AG10803 (cell line): ENCODE measurements around the gene SBSN.

Source experiments
- DNase-seq: peaks from one replicate; pipeline ENCODE4 v3.0.0; 2010; ENCODE audit warnings: low read depth
- H3K4me3 ChIP-seq: 2 replicates; pipeline ENCODE4 v1.5.1; 2011; ENCODE audit warnings: mild to moderate bottlenecking, low read length, control low read depth
- CTCF ChIP-seq: conservative IDR thresholded peaks from 2 replicates; pipeline ENCODE4 v1.5.1; 2011; ENCODE audit warnings: mild to moderate bottlenecking, low read length, control low read depth, inconsistent platforms

The SBSN gene

DNA sequence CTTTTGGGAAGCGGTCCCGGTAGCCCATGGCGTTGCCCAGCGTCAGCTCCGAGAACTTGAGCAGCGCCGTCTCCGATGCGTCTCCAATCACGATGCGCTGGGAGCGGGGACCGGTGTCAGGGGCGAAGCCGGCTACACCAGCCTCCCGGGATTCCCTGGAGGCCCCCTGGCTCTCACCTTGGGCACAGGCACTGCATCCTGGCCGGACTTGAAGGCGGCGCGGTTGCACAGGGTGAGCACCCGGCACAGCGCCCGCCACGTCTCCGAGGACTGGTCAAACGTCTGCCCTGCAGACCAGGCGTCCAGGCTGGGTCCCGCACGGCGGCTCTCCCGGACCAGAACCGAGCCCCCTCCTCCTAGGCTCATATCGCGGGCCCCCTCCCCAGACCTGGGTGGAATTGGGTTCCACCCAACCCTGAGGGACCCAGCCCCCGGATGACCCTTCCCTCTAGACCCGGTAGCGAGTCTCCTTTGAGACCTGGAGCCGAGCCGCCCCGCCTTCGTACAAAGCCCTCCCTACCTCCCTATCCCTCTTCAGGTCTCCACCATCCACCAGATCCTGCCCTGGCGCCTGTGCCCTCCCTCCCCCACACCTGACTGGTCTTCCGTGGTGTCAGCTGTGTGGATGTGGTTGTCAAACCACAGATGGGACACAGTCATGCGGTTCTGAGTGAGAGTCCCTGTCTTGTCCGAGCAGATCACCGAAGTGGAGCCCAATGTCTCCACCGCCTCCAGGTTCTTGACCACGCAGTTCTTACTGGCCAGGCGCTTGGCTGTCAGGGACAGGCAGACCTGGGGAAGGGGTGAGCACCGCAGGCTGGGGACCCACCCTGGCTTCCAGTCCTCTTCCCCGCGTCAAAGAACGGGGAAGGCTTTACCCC lies 30.5 kb upstream of the SBSN start:
- no peak overlapping the region for H3K4me3 ChIP-seq
- TF ChIP-seq CTCF: no peak

DNA sequence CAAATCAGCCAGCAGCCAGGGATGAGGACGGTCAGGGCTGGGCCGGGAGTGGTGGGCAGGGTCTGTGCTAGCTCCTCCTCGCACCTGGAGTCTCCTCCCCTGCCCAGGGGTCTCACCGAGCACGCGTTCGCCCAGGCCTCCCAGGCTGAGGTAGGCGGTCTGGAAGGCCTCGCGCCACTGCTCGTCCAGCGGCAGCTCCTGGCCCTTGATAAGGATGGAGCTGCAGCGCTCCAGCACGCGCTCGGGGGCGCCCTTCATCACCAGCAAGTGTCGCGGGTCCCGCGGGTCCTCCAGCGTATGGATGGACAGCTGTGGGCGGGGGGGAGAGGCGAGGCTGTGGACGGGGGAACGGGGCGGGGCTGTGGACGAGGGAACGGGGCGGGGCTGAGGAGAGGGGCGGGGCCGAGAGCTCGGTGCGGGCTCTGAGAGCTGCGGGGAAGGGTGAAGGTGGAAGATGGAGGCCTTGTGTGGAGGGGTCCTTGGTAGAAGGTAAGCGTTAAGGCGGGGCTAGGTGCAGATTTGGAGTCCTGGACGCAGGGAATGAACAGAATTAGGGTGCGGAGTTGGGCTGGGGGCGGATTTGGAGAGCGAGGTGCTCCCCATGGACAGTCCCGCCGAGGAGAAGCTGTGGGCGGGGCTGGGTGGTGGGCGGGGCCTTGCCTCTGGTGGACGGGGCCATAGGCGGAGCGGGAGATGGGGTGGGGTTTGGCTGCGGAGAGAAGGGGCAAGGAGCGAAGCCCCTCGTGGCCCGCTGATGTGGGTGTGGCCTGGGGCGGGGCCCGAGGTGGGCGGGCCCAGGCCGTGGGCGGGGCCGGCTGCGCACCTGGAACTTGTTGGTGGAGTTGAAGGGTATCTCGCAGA lies 29.7 kb upstream of the SBSN start:
- TF ChIP-seq CTCF: no peak
- H3K4me3 ChIP-seq: peak overlapping the region; percentile 45
- DNase-seq: peak; percentile 12

More for the DNA sequence above, 30.5 kb upstream of the SBSN start:
- no peak for DNase-seq

DNA sequence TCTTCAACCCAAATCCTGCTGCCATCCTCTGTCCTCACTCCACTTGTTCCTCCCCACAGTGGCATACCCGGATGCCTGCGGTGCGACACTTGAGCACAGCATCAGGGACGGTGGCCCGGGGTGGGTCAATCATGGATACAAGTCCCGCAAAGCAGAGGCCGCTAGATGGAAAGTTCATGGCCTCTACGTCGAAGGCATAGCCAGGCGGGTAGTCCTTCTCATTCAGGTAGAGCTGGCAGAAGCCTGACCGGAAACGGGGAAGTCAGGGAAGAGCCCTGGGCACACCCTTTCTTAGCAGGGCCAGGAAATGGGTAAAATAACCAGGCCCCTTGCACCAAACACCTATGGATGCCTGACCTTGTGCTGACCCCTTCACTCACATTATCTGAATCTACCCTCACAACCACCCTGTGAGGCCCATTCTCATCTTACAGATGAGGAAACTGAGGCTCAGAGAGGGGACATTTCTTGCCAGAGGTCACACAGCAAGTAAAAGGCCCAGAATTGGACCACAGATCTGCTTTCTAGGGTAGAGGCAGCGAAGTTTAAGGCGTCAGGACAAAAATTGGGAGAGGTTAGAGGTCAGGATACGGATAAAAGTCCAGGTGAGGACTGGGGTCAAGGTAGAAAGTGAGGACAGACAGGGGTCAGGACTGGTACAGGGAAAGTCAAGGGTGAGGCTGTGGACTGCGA lies 28.9 kb upstream of the SBSN start:
- H3K4me3 ChIP-seq: no peak overlapping the region
- no peak for TF ChIP-seq CTCF
- no peak for DNase-seq

DNA sequence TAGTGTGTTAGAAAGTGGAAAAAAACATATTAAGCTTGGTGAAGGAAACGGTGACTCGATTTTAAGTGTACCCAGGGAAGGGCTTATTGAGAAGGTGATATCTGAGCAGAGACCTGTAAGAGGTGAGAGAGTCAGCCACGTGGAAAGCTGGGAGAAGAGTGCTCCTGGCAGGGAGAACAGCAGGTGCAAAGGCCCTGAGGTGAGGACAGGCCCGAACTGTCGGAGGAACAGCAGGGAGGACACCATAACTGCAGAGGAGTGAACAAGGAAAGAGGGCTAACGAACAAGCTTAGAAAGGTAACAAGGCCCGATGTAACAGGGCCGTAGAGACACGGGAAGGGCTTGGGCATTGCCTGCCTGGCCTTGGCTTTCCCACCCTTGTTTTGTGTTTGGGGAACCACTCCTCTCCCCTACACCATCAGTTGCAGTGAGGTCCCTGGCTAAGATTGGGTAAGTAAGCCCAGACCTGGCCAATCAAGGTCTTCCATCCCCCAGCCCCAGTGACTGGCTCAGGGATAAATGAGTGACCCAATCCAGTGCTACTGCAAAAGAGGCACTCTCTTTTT lies 28.0 kb upstream of the SBSN start:
- TF ChIP-seq CTCF: no peak
- DNase-seq: no peak
- H3K4me3 ChIP-seq: no peak overlapping the region

GRCh38 chr19:35555301-35556005 lies 27.3 kb upstream of the SBSN start:
- peak; percentile 30 for DNase-seq
- TF ChIP-seq CTCF: peak; percentile 45
- H3K4me3 ChIP-seq: no peak overlapping the region

DNA sequence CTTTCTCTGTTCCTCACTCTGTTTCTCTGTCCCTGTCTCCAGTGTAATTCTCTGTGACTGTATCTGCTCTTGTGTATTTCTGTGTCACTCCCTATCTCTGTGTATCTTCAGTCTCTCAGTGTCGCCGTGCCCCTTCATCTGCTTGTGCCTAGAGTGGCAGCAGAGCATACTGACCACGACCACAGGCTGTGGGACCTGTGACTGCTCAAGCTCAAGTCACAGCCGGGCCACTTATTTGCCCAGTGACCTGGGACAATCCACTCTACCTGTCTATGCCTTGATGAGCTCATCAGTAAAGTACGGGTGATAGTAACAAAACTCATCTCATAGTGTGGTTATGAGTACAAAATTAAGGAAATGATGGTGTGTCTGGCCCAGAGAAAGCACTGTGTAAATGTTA lies 26.0 kb upstream of the SBSN start:
- no peak for DNase-seq
- H3K4me3 ChIP-seq: no peak overlapping the region
- TF ChIP-seq CTCF: no peak
